GM12891 (cell line): Measurements from ENCODE around the gene FLRT1.

ENCODE experiments used
- DNase-seq: peaks from one replicate; pipeline ENCODE4 v3.0.0; 2011; ENCODE audit warnings: low spot score; ENCODE audit not compliant: insufficient read length
- FAIRE-seq: peaks from 2 replicates; lab custom pipeline; 2011; peaks lifted over from hg19 to GRCh38; lab: Jason Lieb, UNC
- PAX5 ChIP-seq: IDR thresholded peaks from 2 replicates; pipeline ENCODE4 v1.6.1; 2011; ENCODE audit warnings: low read length, moderate library complexity, mild to moderate bottlenecking; ENCODE audit not compliant: insufficient read depth, severe bottlenecking
- POLR2A ChIP-seq: IDR thresholded peaks from 2 replicates; pipeline ENCODE4 v1.6.1; 2011; ENCODE audit warnings: low read depth, low read length, control low read depth
- POLR2AphosphoS5 ChIP-seq: IDR thresholded peaks from 2 replicates; pipeline ENCODE4 v1.6.1; 2011; ENCODE audit warnings: low read depth, low read length, control low read depth
- POU2F2 ChIP-seq: IDR thresholded peaks from 2 replicates; pipeline ENCODE4 v1.6.1; 2011; ENCODE audit warnings: low read depth, mild to moderate bottlenecking, control low read depth, low read length, moderate library complexity
- SPI1 ChIP-seq: IDR thresholded peaks from 2 replicates; pipeline ENCODE4 v1.6.1; 2011; ENCODE audit warnings: low read depth, low read length, control low read depth
- TAF1 ChIP-seq: IDR thresholded peaks from 2 replicates; pipeline ENCODE4 v1.6.1; 2011; ENCODE audit warnings: low read depth, low read length, control low read depth

FLRT1 gene

DNA sequence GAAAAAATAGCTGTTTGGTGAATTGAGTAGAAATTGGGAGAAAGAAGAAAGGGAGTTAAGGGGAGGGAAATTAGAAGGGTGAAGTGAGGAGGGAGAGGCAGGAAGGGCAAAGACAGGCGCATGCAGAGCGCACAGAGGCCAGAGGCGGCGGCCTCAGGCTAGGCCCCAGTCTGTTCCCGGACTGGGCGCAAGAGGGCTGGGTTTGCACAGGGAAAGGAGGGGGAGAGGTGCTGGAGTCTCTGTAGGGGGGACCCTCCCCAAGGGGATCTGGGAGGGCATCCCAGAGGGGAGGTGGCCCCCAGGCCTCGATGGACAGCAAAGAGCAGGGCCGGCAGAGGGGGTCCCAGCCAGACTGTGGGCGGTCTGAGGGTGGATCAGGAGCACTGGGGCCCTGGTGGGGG, 1.3 kb upstream of the FLRT1 start:
- TF ChIP-seq POU2F2 (no peak), TAF1 (no peak), SPI1 (no peak), PAX5 (no peak), POLR2AphosphoS5 (no peak), POLR2A (no peak)
- FAIRE-seq: no peak

DNA sequence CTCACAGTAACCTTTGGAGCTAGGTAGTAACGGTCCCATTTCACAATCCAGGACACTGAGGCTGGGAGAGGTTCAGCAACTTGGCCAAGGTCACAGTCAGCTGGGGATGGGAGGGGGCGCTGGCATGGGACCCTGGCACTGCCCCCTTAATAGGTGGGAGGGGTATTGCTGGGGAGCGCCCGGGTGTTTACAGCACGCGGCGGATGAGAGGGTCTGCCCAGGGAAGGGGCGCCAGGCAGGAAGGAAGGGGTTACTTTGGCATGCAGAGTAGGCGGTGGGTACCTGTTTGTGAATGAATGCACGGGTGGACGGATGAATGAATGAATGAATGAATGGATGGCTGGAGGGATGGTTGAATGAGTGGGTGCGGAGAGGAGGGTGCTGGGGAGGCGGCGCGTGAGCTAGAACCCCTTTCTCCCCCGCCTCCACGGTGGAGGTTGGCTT, 628 bp upstream of the FLRT1 start:
- no peak for DNase-seq
- FAIRE-seq: no peak
- TF ChIP-seq TAF1: no peak
- TF ChIP-seq PAX5: no peak
- TF ChIP-seq POLR2A: no peak
- no peak for TF ChIP-seq POU2F2
- no peak for TF ChIP-seq SPI1
- no peak for TF ChIP-seq POLR2AphosphoS5

More for the DNA sequence above, 1.3 kb upstream of the FLRT1 start:
- no peak for DNase-seq

DNA sequence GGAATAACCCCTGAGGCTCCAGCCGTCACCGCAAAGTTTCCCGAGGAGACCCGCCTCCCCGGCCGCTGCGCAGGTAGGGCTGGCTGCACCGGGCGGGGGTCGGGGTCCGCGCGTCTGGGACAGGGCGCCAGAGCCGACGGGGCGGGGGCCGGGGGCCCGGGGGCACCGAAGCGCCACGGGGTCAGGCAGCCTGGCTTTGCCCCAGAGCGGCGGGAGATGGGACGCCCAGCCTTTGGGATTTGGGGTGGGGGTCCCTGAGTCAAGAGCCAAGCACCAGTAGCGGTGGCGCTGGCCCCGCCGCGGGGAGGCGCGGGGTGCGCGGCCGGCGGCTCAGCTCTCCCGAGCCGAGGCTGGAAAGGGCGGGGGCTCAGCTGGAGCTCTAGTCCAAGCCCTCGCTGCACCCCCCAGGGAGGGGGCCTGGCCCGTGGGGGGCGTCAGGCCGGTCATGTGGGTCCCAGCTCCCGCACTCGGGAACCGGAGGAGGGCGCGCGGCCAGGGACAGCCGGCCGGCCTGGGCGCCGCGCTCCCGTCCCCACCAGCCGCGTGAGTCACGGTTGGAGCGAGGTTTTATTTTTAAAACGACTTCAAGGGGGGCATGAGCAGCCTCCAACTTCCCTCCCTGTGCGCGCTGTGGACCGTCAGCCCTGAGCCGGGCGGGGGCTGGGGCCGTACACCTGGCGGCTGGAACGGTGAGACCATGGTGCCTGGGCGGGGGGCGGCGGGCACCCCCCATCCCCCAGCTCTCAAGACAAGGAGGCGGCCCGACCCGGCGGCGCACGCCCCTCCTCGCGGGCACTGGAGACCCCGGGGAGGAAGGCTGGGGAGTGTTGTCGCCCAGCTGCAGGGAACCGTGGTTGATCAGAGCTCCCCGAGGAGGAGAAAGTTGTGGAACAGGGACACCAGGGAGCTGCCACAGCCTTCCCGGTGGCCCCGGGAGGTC, 626 bp downstream of the FLRT1 start:
- DNase-seq (no peak), FAIRE-seq (no peak)
- TF ChIP-seq POU2F2: no peak
- no peak for TF ChIP-seq POLR2AphosphoS5
- no peak for TF ChIP-seq TAF1
- no peak for TF ChIP-seq SPI1
- no peak for TF ChIP-seq PAX5

DNA sequence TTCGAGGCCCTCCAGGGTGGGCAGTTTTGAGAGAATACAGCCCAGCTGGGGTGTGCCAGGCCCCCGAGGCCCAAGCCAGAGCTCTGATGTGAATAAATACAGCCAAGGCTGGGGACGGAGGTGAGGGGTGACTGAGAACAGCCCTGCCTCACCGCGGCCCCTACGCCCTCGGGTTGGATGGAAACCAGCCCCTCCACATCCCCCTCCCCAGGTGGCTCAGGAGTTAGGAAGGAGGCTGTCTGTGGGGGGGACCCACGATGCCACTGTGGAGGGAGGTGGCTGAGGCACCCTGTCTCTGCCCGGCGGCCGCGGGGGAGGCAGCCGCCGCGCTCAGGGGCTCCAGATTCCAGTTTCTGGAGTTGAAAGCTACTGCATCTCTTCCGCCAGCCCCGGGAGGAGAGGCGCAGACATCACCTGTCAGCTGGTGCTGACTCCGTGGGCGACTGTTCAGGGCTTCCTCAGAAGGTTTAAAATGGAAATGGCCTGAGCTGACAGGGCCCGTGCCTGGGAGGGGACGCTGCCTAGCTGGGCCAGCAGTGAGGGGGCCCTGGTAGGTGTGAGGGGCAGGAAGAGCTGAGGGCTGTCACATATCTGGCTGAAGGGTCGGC, 1.4 kb downstream of the FLRT1 start:
- TF ChIP-seq PAX5 (no peak), POLR2A (no peak), TAF1 (no peak), POU2F2 (no peak), POLR2AphosphoS5 (no peak), SPI1 (no peak)
- DNase-seq (no peak), FAIRE-seq (no peak)

DNA sequence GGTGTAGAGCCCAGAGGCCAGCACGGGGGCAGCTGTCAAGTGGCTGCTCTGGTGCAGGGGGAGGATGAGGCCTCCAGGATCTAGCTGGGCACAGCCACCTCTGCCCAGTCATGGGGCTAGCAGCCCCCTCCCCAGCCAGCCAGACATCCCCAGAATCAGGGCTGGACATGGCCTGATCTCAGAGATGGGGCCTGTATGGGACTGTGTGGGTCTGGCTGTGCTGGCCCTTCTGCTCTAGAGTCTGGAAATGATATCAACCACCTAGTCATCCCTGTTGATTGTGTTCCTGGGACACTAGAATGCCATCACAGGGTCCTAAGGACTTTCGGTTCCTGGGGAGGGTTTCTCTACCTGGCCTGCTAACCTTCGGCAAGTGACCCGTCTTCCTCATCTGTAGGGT, 2.8 kb downstream of the FLRT1 start:
- FAIRE-seq (no peak), DNase-seq (no peak)
- TF ChIP-seq TAF1 (no peak), POU2F2 (no peak), POLR2A (no peak), POLR2AphosphoS5 (no peak), PAX5 (no peak), SPI1 (no peak)

DNA sequence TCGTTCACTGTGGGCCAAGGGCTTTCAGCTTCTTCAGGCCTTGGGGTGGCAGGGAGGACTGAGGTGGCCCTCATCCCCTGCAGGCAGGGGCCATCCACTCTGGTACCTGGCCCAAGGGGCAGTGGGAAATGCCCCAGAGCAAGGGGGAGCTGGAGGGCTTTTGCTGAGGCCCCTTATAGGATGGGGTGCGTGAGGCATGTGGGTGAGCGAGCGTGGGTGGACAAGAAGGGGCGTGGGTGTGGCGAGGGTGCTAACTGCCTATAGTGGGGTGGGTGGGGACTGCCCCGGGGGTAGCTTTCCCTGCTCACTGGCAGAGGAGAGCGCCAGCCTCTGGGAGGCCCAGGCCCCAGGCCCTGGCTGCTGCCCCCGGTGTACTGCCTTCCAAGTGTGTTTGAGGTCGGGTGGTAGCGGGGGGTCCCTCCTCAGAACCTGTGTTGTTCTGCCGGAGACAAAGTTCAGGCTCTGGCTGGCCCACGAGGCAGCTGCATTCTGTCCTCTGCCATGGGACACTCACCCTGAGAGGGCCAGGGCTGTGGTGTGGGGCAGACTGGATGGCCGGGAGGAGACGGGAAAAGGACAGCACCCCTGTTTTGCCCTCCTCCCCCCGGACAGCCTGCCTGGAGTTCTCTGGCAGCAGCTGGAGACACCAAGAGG, 3.4 kb downstream of the FLRT1 start:
- DNase-seq: no peak
- TF ChIP-seq TAF1 (no peak), SPI1 (no peak), POU2F2 (no peak), POLR2AphosphoS5 (no peak), PAX5 (no peak), POLR2A (no peak)
- no peak for FAIRE-seq

DNA sequence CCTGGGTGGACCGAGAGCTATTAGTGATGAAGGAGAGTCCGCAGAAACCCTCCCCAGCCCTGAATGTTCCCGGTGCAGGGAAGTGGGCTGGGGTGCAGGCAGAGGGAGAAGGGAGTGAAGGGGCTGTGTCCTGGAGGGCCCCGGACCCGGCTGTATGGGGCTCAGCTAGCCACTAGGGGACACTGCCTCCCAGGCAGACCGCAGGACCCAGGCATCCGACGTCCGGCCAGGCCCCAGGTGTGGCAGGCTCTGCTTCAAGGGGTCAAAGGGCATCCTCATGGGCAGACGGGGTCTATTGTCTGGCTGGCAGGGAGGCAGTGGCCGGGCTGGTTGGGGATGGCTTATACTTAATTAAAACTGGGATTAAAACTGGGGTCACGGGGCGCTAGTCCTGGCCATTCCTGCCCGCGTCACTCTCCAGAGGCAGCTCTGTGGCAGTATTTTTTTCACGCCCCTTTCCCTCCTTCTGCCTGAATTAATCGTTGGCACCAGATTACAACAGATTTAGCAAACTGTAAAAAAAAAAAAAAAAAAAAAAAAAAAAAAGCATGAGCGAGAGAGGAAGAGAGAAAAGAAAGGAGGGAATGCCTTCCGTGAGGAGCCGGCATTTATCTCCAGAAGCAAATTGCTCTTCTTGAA, 5.1 kb downstream of the FLRT1 start:
- TF ChIP-seq SPI1: no peak
- TF ChIP-seq POLR2AphosphoS5: no peak
- TF ChIP-seq PAX5: no peak
- TF ChIP-seq POLR2A: no peak
- FAIRE-seq (no peak), DNase-seq (no peak)

DNA sequence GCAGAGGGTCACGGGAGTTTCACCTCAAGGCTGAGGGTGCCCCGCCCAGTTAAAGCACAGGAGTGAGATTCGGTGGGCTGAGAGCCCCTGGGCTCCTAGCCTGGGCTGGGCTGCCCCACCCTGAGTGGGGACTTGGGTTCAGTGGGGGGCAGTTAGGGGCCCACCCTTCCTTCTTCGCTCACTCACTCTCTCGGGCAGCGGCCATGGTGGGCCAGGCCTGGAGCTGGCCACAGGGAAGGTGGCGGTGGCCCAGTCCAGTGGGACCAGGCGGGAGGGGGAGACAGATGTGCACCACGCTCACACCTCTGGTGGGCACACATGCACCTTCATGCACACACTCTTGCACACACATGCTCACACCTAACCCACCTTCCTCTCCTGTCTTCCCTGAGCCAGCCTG, 6.1 kb downstream of the FLRT1 start:
- no peak for FAIRE-seq

DNA sequence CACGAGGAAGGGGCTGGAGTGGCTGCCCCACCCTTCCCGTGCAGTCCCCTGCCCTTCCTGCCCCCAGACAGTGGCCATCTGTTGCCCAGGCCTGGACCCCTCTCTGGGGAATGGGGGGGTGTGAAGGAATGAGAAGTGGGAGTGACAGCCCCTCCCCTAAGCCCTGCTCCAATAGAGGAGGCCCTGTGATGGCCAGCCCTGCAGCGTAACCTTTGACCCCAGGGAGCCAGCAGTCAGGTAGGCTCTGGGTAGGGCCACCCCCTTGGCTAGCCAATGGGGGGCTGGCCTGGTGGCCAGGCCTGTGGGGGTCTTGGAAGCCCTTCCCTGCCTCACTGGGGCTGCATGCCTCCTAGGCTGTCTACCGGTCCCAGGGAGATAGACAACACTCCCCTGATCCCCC, 6.6 kb downstream of the FLRT1 start:
- TF ChIP-seq POLR2AphosphoS5 (no peak), SPI1 (no peak), POU2F2 (no peak), PAX5 (no peak), TAF1 (no peak)
- FAIRE-seq (no peak), DNase-seq (no peak)

More for the DNA sequence above, 6.1 kb downstream of the FLRT1 start:
- TF ChIP-seq POLR2AphosphoS5 (no peak), POLR2A (no peak), POU2F2 (no peak), SPI1 (no peak), TAF1 (no peak), PAX5 (no peak)
- DNase-seq: no peak
